Astrocyte (in vitro differentiated cells and primary cell): Measurements from ENCODE around the gene PRH2.

Source experiments
- CTCF ChIP-seq: IDR thresholded peaks from 2 replicates; pipeline ENCODE4 v1.5.1; 2011; ENCODE audit warnings: low read depth, mild to moderate bottlenecking, inconsistent platforms, low read length, moderate library complexity; ENCODE audit not compliant: insufficient read depth
- EZH2 ChIP-seq: IDR thresholded peaks from 2 replicates; pipeline ENCODE4 v1.6.1; 2012; ENCODE audit warnings: mild to moderate bottlenecking, low read length, inconsistent platforms; ENCODE audit not compliant: insufficient read depth

- TF ChIP-seq CTCF (no peak), EZH2 (no peak)
These were observed 28.1 kb upstream of the PRH2 start for GRCh38 chr12:10900972-10901371.
